Activated CD4-positive, alpha-beta T cell treated with anti-CD3 and anti-CD28 coated beads, Interleukin-2, amount 50 U/mL, for 16 hours (primary cell): ENCODE data around the gene PRPH2.

Source experiments
- DNase-seq: peaks from one replicate; pipeline ENCODE4 v3.0.0-alpha.2; 2020

PRPH2 gene

GRCh38 chr6:42722497-42722896, at the start of gene PRPH2:
Gene PRPH2, minus strand, starts transcription at chr6:42722597. Its CDS starts 263 bp downstream, at chr6:42722334.
- no peak for DNase-seq

GRCh38 chr6:42771741-42772100, 49.3 kb upstream of the PRPH2 start:
- DNase-seq, result peak; percentile 32

GRCh38 chr6:42769836-42770235, 47.4 kb upstream of the PRPH2 start:
- no peak for DNase-seq

GRCh38 chr6:42769051-42769450, 46.7 kb upstream of the PRPH2 start:
- no peak for DNase-seq

GRCh38 chr6:42766163-42766670, 43.8 kb upstream of the PRPH2 start:
- no peak for DNase-seq

GRCh38 chr6:42764911-42765648, 42.7 kb upstream of the PRPH2 start:
- no peak for DNase-seq

- no peak for DNase-seq
These were observed 40.6 kb upstream of the PRPH2 start for GRCh38 chr6:42762950-42763349.

- DNase-seq, result no peak
These were observed 40.0 kb upstream of the PRPH2 start for GRCh38 chr6:42762426-42762859.

- DNase-seq, result no peak
These were observed 39.1 kb upstream of the PRPH2 start for GRCh38 chr6:42761287-42762067.

- no peak for DNase-seq
These were observed 36.5 kb upstream of the PRPH2 start for GRCh38 chr6:42758756-42759430.

- no peak for DNase-seq
These were observed 34.3 kb upstream of the PRPH2 start for GRCh38 chr6:42756722-42757121.

GRCh38 chr6:42754759-42755158, 32.4 kb upstream of the PRPH2 start:
- DNase-seq, result no peak

GRCh38 chr6:42751055-42751454, 28.7 kb upstream of the PRPH2 start:
- no peak for DNase-seq

- DNase-seq, result no peak
These were observed 26.0 kb upstream of the PRPH2 start for GRCh38 chr6:42748203-42748898.

GRCh38 chr6:42746463-42747391, 24.3 kb upstream of the PRPH2 start:
- peak; percentile 90 for DNase-seq

- peak; percentile 98 for DNase-seq
These were observed 23.5 kb upstream of the PRPH2 start, which contains the start of gene TBCC for GRCh38 chr6:42745640-42746462. Gene TBCC, minus strand, starts transcription at chr6:42746103. Its CDS starts 30 bp downstream, at chr6:42746073.

- peak; percentile 52 for DNase-seq
These were observed 22.8 kb upstream of the PRPH2 start for GRCh38 chr6:42745083-42745639.

- no peak for DNase-seq
These were observed 22.0 kb upstream of the PRPH2 start for GRCh38 chr6:42744351-42744893.

GRCh38 chr6:42742116-42742894, 19.9 kb upstream of the PRPH2 start:
- DNase-seq, result no peak
